Measurements from ENCODE around the gene TUBGCP2. TPM values are rescaled to one million over a fixed set of nuclear protein-coding genes. Genes with fewer than 3 reads are reported as not detected.

The TUBGCP2 gene
- total RNA-seq, 1 experiment from 2014 or later, result 35.4 TPM

DNA sequence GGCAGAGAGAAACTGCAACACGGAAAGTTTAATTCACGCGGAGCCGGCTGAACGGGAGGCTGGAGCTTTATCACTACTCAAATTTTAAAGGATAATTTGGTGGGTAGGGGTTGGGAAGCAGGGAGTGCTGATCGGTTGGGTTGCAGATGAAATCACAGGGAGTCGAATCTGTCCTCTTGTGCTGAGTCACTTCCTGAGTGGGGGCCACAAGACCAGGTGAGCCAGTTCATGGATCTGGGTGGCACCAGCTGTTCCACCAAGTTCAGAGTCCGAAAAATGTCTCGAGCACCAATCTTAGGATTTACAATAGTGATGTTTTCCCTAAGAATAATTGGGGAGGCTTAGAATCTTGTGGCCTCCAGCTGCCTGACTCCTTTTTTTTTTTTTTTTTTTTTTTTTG lies 34.9 kb upstream of the TUBGCP2 start (continued):
- no peak for TF ChIP-seq EZH2phosphoT487 (IDR thresholded peaks at IDR 0.05; ENCODE audit: borderline replicate concordance)
- no peak for TF ChIP-seq POLR2AphosphoS5 (IDR thresholded peaks at IDR 0.05; ENCODE audit: low read depth, low read length)

DNA sequence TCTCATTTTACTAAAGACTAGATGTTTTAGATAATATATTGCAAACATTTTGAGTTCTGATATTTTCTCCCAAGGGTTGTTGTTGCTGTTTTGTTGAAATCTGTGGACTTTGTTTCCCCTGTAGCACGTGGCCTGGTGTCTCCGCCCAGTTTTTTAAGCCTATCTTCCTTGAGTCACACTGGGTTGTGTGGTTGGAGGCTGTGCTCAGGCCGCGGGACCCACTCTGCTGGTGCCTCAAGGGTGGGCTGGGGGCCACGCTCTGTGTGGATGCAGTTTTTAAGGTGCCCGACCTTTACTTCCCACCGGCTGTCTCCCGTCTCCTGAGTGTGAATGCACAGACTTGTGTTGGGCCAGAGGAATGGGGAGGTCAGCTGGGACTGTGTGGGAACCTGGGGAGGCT lies 34.3 kb upstream of the TUBGCP2 start:
- intact Hi-C loops (cut with micrococcal nuclease), result no loop called here
- Histone ChIP-seq H3K27me3 (ENCODE audit: insufficient read depth, low read length) (no peaks in the 10 kb centered on the region), H3K79me2 (ENCODE audit: insufficient read depth, low read length) (no peaks in the 10 kb centered on the region), H3K9me3 (ENCODE audit: control insufficient read depth in 1 of 2, insufficient read depth in 1 of 2, low read depth in 1 of 2, low read length in 2 of 2) (no peaks in the 10 kb centered on the region), H3K4me2 (ENCODE audit: low read length) (no peak overlapping the region), H4K20me1 (ENCODE audit: insufficient read depth) (no peaks in the 10 kb centered on the region), H2AFZ (ENCODE audit: low read depth, low read length, poor library complexity, severe bottlenecking) (no peak overlapping the region), H3K36me3 (ENCODE audit: control insufficient read depth in 1 of 2, insufficient read depth in 2 of 2, low read length in 2 of 2) (no peaks in the 10 kb centered on the region), H3K27ac (ENCODE audit: low read depth, low read length) (no peak overlapping the region), H3K4me1 (ENCODE audit: control insufficient read depth in 1 of 2, insufficient read depth in 2 of 2, low read length in 2 of 2) (peaks cover 0 to 8% of the 10 kb centered on the region in 2 experiments; a peak in 1 of 4 replicates), H3K9ac (ENCODE audit: low read length) (no peak overlapping the region), H3K9me2 (ENCODE audit: insufficient read depth) (no peaks in the 10 kb centered on the region), H3K4me3 (replicated peaks in 1 of 2; ENCODE audit: low read depth in 1 of 2, low read length in 2 of 2) (no peak overlapping the region)
- no peak for ATAC-seq
- RAD21 ChIA-PET (ENCODE audit: low non-redundant PET in 1 of 2, low total read pairs in 2 of 2, uncharacterized antibody in 2 of 2, unreplicated experiment in 2 of 2), result no interaction called here
- no peak for DNase-seq (ENCODE audit: low read depth, low spot score)
- CTCF ChIA-PET, result no interaction called here
- BruUV-seq (replicated peaks), result no TSS peak
- POLR2A ChIA-PET, result no interaction called here
- TF ChIP-seq EGR1 (IDR thresholded peaks at IDR 0.05; ENCODE audit: low read depth) (no peak), RAD21 (IDR thresholded peaks at IDR 0.05; ENCODE audit: low read depth) (no peak), ZBTB33 (IDR thresholded peaks at IDR 0.05; ENCODE audit: extremely low read depth, insufficient replicate concordance, low read length) (no peak), POLR2AphosphoS5 (IDR thresholded peaks at IDR 0.05; ENCODE audit: low read depth, low read length) (no peak), EZH2 (IDR thresholded peaks at IDR 0.05) (no peak)

DNA sequence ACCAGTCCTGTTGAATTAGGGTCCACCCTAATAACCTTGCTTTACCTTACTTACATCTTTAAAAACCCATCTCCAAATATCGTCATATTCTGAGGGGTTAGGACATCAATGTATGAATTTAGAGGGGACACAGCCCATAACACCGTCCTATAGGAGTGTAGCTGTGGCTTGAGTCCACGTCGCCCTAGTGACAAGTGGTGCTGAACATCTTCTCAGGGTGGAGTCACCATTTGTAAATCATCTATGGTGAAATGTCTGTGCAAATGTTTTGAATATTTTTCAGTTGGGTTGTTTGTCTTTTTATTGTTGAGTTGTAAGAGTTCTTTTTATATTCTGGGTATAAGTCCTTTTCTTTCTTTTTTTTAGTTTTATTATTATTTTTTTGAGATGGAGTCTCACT lies 33.3 kb upstream of the TUBGCP2 start:
- Histone ChIP-seq H3K4me2 (ENCODE audit: low read length) (no peak overlapping the region), H3K27me3 (ENCODE audit: insufficient read depth, low read length) (no peaks in the 10 kb centered on the region), H3K4me3 (replicated peaks in 1 of 2; ENCODE audit: low read depth in 1 of 2, low read length in 2 of 2) (no peak overlapping the region), H3K9me3 (ENCODE audit: control insufficient read depth in 1 of 2, insufficient read depth in 1 of 2, low read depth in 1 of 2, low read length in 2 of 2) (no peaks in the 10 kb centered on the region), H3K9ac (ENCODE audit: low read length) (no peak overlapping the region), H2AFZ (ENCODE audit: low read depth, low read length, poor library complexity, severe bottlenecking) (no peak overlapping the region), H4K20me1 (ENCODE audit: insufficient read depth) (no peaks in the 10 kb centered on the region), H3K9me2 (ENCODE audit: insufficient read depth) (no peaks in the 10 kb centered on the region), H3K27ac (ENCODE audit: low read depth, low read length) (no peak overlapping the region), H3K4me1 (ENCODE audit: control insufficient read depth in 1 of 2, insufficient read depth in 2 of 2, low read length in 2 of 2) (peaks cover 0 to 8% of the 10 kb centered on the region in 2 experiments; a peak in 1 of 4 replicates), H3K36me3 (ENCODE audit: control insufficient read depth in 1 of 2, insufficient read depth in 2 of 2, low read length in 2 of 2) (no peaks in the 10 kb centered on the region), H3K79me2 (ENCODE audit: insufficient read depth, low read length) (no peaks in the 10 kb centered on the region)
- BruUV-seq (replicated peaks), result no TSS peak
- TF ChIP-seq JUND (IDR thresholded peaks at IDR 0.05) (no peak), ELF1 (IDR thresholded peaks at IDR 0.05; ENCODE audit: borderline replicate concordance, low read depth) (no peak), ZFX (IDR thresholded peaks at IDR 0.05) (no peak), POLR2A (IDR thresholded peaks at IDR 0.05; ENCODE audit: borderline replicate concordance, extremely low read depth, insufficient read depth, insufficient read length) (no peak), SP1 (IDR thresholded peaks at IDR 0.05; ENCODE audit: low read depth) (no peak), RAD21 (IDR thresholded peaks at IDR 0.05; ENCODE audit: low read depth) (no peak), TCF7L2 (IDR thresholded peaks at IDR 0.05; ENCODE audit: borderline replicate concordance, extremely low read depth, insufficient read depth, insufficient read length) (no peak)
- TF ChIP-seq, protein P1, sequence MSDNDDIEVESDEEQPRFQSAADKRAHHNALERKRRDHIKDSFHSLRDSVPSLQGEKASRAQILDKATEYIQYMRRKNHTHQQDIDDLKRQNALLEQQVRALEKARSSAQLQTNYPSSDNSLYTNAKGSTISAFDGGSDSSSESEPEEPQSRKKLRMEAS (IDR thresholded peaks at IDR 0.05), result no peak
- no peak for DNase-seq (ENCODE audit: low read depth, low spot score)
- ATAC-seq, result no peak
- intact Hi-C loops (cut with micrococcal nuclease), result no loop called here
- RAD21 ChIA-PET (ENCODE audit: low non-redundant PET in 1 of 2, low total read pairs in 2 of 2, uncharacterized antibody in 2 of 2, unreplicated experiment in 2 of 2), result no interaction called here
- CTCF ChIA-PET, result no interaction called here
- POLR2A ChIA-PET, result no interaction called here
